Activated gamma-delta T cell (primary cell): Measurements from ENCODE around the gene C16orf82.

Source experiments
- DNase-seq: peaks from one replicate; lab custom pipeline; 2025; lab: John Stamatoyannopoulos, UW

C16orf82 gene

DNA sequence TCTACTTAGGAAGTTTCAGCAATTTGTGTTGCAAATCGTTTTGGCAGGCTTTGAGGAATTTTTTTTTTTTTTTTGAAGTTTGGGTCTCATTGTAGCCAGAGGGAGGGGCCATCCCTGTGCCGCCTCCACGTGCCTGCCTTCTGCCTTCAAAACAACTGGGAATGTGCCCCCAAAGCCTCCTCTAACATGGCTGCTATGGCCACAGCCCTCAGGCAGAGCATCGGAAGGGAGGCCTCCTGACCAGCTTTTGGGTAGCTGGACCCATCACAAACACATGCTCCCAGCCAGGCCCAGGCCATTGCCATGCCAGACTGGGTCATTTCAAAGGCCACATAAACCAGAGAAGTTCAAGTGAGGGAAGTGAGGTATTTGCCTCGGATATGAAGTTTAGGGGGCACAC is 21.5 kb downstream of the C16orf82 start:
- no peak for DNase-seq

DNA sequence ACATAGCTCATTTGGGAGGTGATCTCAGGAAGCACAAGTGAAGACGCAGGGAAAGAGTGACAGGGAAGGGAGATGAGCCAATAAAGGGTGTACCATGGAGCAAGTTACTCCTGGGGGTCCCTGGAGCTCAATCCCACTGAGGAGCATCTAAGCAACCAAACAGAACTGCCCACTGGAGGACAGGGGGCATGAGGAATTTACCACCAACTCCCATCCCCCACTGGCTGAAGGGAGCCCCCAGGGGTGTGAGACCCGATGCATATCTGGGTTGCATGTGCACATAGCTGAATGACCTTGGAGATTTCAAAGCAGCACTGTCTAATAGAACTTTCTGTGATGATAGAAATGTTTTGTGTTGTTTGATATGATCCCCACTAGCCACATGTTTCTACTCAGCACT is 29.6 kb downstream of the C16orf82 start:
- no peak for DNase-seq

GRCh38 chr16:27097800-27098230 is 31.1 kb downstream of the C16orf82 start:
- DNase-seq: no peak

- no peak for DNase-seq
These were observed 31.8 kb downstream of the C16orf82 start for GRCh38 chr16:27098366-27099049.

GRCh38 chr16:27102701-27103575 is 36.2 kb downstream of the C16orf82 start:
- DNase-seq: no peak

DNA sequence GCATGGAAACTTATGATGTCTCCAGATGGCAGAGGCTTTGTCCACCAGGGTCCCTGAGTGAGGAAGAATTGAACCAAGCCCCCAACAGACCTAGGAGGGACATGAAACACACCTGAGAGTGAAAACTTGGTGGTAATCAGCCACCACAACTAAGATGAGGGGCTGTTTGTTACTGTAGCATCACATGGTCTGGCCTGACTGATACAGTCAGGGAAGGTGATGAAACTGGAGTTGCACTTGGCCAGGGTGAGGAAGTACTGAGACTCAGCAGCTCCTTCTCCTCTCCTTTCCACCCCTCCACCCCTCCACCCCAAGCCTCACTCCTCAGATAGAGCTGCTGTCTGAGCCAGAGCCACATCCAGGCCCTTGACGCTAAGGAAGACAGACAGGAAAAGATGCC is 37.2 kb downstream of the C16orf82 start:
- DNase-seq: no peak

GRCh38 chr16:27106305-27106704 is 39.6 kb downstream of the C16orf82 start:
- DNase-seq: no peak

DNA sequence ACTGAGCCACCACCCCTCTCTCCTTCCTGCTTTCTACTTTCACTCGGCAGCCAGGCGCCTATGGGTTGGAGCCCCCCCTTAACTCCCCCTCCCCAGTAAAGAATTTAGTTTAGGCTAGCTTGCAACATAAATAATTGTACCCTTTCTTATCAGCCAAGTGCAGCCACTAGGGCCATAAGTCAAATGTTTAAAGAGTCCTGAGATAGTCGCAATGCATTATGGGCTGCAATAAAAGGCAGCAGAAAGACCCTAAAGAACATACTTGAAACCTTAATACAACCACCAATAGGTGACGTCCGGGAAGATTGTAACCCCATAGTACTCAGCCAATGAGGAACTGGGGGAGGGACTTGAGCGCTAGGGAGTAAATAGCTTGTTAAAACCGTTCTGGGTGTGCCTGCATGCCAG is 40.5 kb downstream of the C16orf82 start:
- no peak for DNase-seq

DNA sequence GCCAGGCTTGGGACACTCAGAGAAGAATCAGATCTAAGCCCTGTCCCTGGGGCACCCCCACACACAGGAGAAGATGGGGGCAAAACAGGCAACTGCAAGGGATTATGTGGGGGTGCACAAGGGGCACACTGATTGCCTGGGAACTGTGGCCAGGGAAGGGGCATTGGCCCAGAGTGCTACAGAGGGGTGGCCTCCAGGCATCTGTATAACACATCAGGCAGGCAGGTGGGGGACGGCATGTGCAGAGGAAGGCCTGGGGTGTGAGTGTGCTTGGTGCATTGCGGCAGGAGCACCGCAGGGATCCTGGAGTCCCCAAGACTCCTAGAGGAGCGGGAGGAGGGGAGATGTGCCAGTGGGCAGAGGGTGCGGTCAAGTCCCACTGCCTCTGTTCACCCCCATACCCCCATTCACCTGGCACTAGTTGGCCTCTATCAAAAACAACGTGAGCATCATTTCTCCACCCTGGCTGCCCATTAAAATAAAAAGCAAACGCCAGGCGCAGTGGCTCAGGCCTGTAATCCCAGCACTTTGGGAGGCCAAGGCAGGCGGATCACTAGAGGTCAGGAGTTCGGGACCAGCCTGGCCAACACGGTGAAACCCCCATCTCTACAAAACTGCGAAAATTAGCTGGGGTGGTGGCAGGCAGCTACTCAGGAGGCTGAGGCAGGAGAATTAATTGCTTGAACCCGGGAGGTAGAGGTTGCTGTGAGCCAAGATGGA is 41.5 kb downstream of the C16orf82 start:
- no peak for DNase-seq

- no peak for DNase-seq
These were observed 42.3 kb downstream of the C16orf82 start for GRCh38 chr16:27108826-27109665.

DNA sequence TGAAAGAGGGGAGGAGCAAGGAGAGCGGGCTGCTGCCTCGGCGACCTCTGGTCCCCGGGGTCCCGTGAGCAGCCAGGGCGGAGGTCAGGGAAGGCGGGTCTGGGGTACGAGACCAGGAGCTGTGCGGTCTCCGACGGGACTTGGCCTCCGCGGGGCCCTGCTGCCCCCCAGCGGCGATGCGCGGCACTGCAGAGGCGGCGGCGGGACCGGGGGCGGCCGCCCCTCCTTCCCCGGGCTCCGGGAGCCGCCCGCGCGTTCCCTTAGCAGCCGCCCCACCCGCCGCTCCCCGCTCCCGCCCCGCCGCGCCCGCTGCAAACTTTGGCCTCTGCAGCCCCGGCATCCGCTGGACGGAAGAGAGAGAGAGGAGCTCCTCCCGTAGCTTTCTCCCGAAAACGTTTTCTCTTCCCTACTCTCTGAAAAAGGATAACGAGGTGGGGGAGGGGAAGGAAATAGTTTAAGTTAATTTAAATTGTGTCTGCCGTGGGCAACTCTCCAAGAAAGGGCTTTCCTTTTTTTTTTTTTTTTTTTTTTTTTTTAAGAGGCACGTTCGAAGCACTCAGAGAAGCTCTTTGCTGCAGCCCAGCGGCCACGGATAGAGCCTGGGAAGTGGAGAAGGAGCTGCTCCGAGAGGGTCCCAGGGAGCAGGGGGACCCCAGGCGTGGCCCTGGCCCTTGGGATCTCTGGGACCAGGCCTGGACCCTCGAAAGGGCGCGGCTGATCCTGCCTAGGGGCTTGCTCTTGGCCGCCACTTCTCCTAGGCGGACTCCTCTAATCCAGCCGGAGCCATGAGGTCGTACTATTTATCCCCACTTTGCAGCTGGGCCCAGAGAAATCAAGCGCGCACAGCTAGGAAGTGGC is 43.2 kb downstream of the C16orf82 start:
- DNase-seq: peak; percentile 38

GRCh38 chr16:27110524-27110896 is 43.8 kb downstream of the C16orf82 start:
- no peak for DNase-seq

DNA sequence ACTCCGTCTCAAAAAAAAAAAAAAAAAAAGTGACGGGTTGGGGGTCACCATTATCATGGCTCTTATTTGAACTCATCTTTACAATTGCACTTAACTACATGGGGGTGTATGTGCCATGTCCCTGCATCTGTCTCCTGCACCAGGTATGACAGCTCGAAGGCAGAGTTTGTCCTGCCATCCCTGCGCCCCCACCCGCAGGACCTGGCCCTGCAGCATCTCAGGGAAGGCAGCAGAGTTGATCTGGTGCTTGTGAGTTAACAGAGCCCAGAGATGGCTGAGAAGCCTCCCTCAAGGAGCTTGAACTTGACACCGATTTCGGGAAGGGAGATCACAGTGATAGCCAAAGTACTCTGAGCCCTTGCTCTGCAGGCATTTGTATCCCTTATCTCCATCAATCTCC is 44.8 kb downstream of the C16orf82 start:
- DNase-seq: no peak

DNA sequence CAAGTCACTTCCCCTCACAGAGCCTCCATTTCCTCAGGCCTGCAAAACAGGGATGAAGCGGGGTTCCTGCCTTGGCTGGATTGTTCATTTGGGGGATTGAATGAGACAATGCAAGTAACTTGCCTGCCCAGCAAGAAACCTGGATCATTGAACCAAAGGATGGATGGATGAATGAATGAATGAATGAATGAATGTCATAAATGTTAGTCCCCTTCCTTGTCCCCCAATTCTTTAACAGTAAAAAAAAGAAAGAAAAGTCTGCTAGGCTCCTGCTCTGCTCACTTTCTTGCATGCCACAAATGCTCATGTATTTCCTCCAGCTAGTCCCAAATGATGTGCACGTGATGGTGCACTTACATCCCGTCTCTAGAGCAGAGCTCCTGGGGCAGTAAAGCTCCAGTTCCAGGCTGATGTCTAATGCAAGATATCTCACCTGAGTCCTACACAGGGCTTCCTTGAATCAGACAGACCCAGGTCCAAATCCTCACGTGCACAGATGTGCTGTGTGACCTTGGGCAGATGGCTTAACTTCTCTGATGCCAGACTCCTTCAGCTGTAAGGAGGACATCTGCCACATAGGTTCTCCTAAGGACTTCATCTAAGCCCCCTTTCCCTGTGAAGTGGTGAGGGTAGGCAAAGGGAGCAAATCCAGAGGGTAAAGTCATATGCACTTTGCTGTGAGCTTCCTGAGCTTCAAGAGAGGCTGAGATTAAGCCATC is 45.5 kb downstream of the C16orf82 start:
- no peak for DNase-seq

DNA sequence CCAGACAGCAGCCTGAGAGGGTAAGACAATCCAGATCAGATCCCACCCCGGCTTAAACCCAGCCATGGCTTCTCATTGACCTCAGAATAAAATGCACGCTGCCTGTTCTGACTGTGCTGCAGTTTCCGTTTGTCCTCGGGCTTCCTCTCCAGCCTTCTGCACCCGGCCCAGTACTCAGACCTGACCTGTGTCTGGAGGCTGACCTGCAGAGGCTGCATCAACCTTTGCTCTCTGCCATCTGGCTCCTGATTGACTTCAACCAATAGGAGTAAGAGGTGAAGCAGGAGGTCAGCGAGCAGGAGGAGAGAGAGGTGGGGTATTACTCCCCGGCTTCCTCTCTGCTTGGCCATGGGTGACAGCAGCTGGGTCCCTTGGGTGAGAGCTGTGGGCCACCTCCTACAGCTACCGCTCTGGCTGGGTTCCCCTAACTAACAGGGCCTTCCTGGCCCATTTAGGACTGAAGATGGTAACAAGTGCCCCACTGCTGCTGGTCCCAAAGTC is 46.7 kb downstream of the C16orf82 start:
- DNase-seq: no peak

DNA sequence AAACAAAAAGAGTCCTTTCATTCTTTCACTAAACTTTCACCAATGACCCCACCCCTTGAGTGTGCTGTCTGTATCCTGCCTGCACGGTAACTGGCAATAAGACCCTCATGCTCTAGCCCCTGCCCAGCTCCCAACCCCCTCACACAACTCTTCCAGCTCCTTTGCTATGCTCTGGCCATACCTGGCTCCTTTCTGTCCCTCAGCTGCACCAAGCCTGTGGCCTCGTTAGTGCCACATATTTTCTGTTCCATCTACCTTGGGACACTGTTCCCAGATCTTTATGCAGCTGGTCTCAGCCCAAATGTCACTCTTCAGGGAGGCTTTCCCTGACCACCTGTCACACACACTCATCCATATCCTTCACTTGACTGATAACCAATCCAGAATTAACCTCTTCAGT is 47.3 kb downstream of the C16orf82 start:
- no peak for DNase-seq

DNA sequence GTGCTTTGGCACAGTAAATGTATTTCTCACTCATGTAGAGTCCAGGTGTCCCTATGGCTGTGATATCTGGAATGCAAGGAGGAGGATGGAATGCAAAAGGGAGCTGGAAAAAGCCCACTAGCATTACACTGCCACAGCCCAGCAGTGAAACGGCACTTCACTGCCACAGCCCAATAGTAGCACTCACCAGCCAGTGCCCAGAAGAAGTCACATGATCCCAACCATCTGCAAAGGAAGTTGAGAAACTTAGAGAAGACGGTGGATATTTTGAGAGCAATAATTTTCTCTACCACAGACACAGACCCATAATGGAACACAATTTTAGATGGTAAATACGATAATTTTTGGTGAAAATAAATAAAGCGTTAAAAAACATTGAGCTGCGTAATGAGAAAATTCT is 51.8 kb downstream of the C16orf82 start:
- DNase-seq: no peak
